Lower leg skin (tissue), 3 donors: ENCODE measurements around the gene ITGB3.

ENCODE experiments used
- CTCF ChIP-seq, 3 donors: fragments of 450-650 bp; IDR thresholded peaks; one replicate each; pipeline ENCODE4 v1.5.1; 2016; ENCODE audit warnings: antibody characterized with exemption in 3 of 3, mild to moderate bottlenecking in 3 of 3, moderate library complexity in 2 of 3
- POLR2A ChIP-seq, 2 donors: fragments of 450-650 bp; IDR thresholded peaks; one replicate each; pipeline ENCODE4 v1.6.1; 2016 to 2017; ENCODE audit warnings: antibody characterized with exemption in 2 of 2, mild to moderate bottlenecking in 1 of 2, moderate library complexity in 1 of 2

DNA sequence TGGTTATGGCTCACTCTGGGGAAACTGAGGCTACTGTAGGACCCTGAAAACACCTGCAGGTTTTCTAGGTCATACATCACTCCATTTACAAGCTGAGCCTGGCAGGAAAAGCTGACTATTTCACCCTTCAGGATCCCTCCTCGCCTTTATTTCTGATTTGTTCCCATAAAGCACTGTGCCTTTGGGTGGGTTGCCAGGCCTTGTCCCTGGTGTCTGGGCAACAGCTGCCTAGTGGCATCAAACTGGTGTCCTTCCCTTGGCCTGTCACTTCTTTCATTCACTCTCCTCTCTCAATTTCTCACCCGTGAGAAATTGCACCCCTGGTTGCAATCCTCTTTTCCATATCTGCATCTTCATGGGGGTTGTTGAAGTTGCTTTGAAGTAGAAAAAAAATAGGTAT, 42.8 kb upstream of the ITGB3 start:
- TF ChIP-seq POLR2A (IDR thresholded peaks at IDR 0.05): no peak
- TF ChIP-seq CTCF (IDR thresholded peaks at IDR 0.05): no peak
